GM18873 (cell line): ENCODE measurements around the gene PHYHIPL.

Experiments
- ATAC-seq: cut with Tn5 transposase; IDR thresholded peaks from one replicate; pipeline ENCODE4 v1.9.1; 2021; ENCODE audit warnings: mild to moderate bottlenecking, moderate library complexity, moderate number of reproducible peaks; ENCODE audit not compliant: unreplicated experiment, low FRiP score

Gene PHYHIPL

GRCh38 chr10:59176241-59177030 is at the start of gene PHYHIPL:
Gene PHYHIPL (plus strand): TSS chr10:59176643. CDS start chr10:59176854, 211 bp downstream.
- ATAC-seq: no peak

- ATAC-seq: no peak
Observed at GRCh38 chr10:59126991-59127390, 49.5 kb upstream of the PHYHIPL start.

GRCh38 chr10:59127991-59128390 is 48.5 kb upstream of the PHYHIPL start:
- ATAC-seq: no peak

- ATAC-seq: no peak
Observed at GRCh38 chr10:59129867-59130266, 46.6 kb upstream of the PHYHIPL start.

- no peak for ATAC-seq
Observed at GRCh38 chr10:59131666-59132065, 44.8 kb upstream of the PHYHIPL start.

- ATAC-seq: no peak
Observed at GRCh38 chr10:59133841-59134593, 42.4 kb upstream of the PHYHIPL start.

- no peak for ATAC-seq
Observed at GRCh38 chr10:59134785-59135184, 41.7 kb upstream of the PHYHIPL start.

GRCh38 chr10:59135275-59135674 is 41.2 kb upstream of the PHYHIPL start:
- no peak for ATAC-seq

GRCh38 chr10:59138052-59138451 is 38.4 kb upstream of the PHYHIPL start:
- no peak for ATAC-seq

GRCh38 chr10:59143544-59143943 is 32.9 kb upstream of the PHYHIPL start:
- no peak for ATAC-seq

GRCh38 chr10:59148701-59149100 is 27.7 kb upstream of the PHYHIPL start:
- ATAC-seq: no peak

GRCh38 chr10:59155556-59155955 is 20.9 kb upstream of the PHYHIPL start:
- ATAC-seq: no peak

- ATAC-seq: no peak
Observed at GRCh38 chr10:59167512-59167911, 8.9 kb upstream of the PHYHIPL start.

GRCh38 chr10:59172567-59172966 is 3.9 kb upstream of the PHYHIPL start:
- no peak for ATAC-seq

- no peak for ATAC-seq
Observed at GRCh38 chr10:59173414-59173813, 3.0 kb upstream of the PHYHIPL start.

GRCh38 chr10:59175538-59176240 is 754 bp upstream of the PHYHIPL start:
- no peak for ATAC-seq

- ATAC-seq: no peak
Observed at GRCh38 chr10:59177031-59177797, 771 bp downstream of the PHYHIPL start.

GRCh38 chr10:59177836-59178235 is 1.4 kb downstream of the PHYHIPL start:
- no peak for ATAC-seq

GRCh38 chr10:59179068-59179467 is 2.6 kb downstream of the PHYHIPL start:
- ATAC-seq: no peak

- no peak for ATAC-seq
Observed at GRCh38 chr10:59180689-59181270, 4.3 kb downstream of the PHYHIPL start.
